ENCODE measurements around the gene ICE2. TPM values are rescaled to one million over a fixed set of nuclear protein-coding genes. Genes with fewer than 3 reads are reported as not detected.

The ICE2 gene
- total and polyA plus RNA-seq, 2 experiments from 2014 or later = 64.2 to 64.3 TPM

DNA sequence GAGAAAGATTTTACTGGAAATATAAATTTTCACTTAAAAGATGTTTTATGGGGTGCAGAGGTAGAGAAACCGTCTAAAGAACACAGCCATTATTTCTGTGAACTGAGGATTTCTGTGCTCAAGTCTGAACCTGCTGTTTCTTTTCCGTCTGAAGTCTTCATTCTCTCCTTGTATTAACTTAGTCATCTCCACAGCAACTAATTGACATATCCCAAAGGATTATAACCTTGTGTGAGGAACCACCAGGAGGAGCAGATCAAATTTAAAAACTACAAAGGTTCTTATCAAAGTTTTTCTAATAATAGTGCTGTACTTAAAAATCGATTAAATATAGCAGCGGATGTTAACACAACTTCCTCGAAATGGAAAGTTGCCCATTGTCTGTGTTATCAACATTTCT lies 31.1 kb upstream of the ICE2 start:
- H3K36me3 Mint-ChIP-seq (ENCODE audit: low read depth) = no peaks in the 10 kb centered on the region; the same call in 2 of the 3 replicates
- DNase-seq (ENCODE audit: low spot score) (no peak), ATAC-seq (no peak)
- H3K4me1 Mint-ChIP-seq = peaks cover 5% of the 10 kb centered on the region; the same call in 1 of the 3 replicates
- TF ChIP-seq NANOG (IDR thresholded peaks at IDR 0.05; ENCODE audit: borderline replicate concordance) = no peak
- no peaks in the 10 kb centered on the region for H3K9me2 ChIP-seq (ENCODE audit: insufficient read depth)
- H3K4me3 ChIP-seq = no peak overlapping the region
- no peaks in the 10 kb centered on the region for H3K27me3 ChIP-seq (ENCODE audit: insufficient read depth)
- peaks cover 1% of the 10 kb centered on the region for H3K27me3 Mint-ChIP-seq (ENCODE audit: insufficient read depth, low read depth, poor library complexity)
- no peak overlapping the region for H3K27ac Mint-ChIP-seq
- no peak overlapping the region for H3K4me3 Mint-ChIP-seq
- no peaks in the 10 kb centered on the region for H3K4me1 ChIP-seq (ENCODE audit: insufficient read depth)
- H3K9me3 Mint-ChIP-seq = no peaks in the 10 kb centered on the region
- H3K4me2 ChIP-seq = no peak overlapping the region
- H2AFZ ChIP-seq = no peak overlapping the region
- no peaks in the 10 kb centered on the region for H3F3A ChIP-seq (replicated peaks; ENCODE audit: low read depth)
- no peak overlapping the region for H3K27ac ChIP-seq (ENCODE audit: low read depth)
- H3K36me3 ChIP-seq (ENCODE audit: insufficient read depth) = no peaks in the 10 kb centered on the region
- H4K20me1 ChIP-seq (replicated peaks; ENCODE audit: insufficient read depth) = no peaks in the 10 kb centered on the region
- H3K79me2 ChIP-seq (replicated peaks; ENCODE audit: insufficient read depth) = no peaks in the 10 kb centered on the region

DNA sequence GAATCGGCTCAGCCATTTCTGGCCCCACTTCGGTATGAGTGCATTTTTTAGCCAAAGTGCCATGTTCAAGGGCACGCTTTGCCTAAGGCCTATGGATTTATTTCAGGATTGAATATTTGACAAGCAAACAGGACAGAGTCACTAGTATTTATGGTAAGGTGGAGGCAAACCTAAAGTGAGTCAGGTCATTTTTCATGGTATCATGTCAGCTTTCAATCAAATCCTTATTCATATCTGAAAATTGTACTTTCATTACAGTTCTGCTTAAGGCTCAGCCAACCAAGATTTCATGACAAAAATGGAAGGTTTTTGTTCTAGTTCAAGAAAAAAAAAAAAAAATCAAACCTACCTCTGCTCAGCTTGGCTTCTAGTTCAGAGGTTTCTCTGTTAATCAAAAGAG lies 30.5 kb upstream of the ICE2 start:
- H3K36me3 Mint-ChIP-seq (ENCODE audit: low read depth) = no peaks in the 10 kb centered on the region; the same call in 2 of the 3 replicates
- TF ChIP-seq JUNB (IDR thresholded peaks at IDR 0.05; ENCODE audit: unreplicated experiment) = no peak
- no peak for ATAC-seq

DNA sequence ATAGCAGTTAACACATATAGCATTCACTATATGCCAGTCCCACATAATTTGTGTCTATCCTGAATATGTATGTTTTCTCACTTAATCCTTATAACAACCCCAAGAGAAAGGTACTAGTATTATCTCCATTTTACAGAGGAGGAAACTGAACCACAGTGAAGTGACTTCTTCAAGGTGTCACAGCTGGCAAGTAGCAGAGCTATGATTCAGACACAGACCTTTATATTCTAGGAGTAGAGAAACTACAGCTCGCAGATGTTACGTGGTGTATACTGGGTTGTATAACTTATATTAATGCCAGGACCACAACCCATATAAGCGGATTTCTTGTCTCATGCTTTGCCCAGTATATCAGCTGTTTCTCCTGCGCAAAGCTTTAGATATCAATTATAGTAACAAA lies 29.5 kb upstream of the ICE2 start:
- no peaks in the 10 kb centered on the region for H3K9me2 ChIP-seq (ENCODE audit: insufficient read depth)
- Mint-ChIP-seq H3K4me1 (peaks cover 2% of the 10 kb centered on the region; the same call in 1 of the 3 replicates), H3K9me3 (no peaks in the 10 kb centered on the region), H3K4me3 (no peak overlapping the region), H3K27me3 (ENCODE audit: insufficient read depth, low read depth, poor library complexity) (peaks cover 1% of the 10 kb centered on the region), H3K27ac (no peak overlapping the region), H3K36me3 (ENCODE audit: low read depth) (no peaks in the 10 kb centered on the region; the same call in 2 of the 3 replicates)
- H3K4me1 ChIP-seq (ENCODE audit: insufficient read depth) = no peaks in the 10 kb centered on the region
- no peaks in the 10 kb centered on the region for H3K36me3 ChIP-seq (ENCODE audit: insufficient read depth)
- H2AFZ ChIP-seq = no peak overlapping the region
- ATAC-seq (no peak), DNase-seq (ENCODE audit: low spot score) (no peak)
- H3K4me2 ChIP-seq = no peak overlapping the region
- no peaks in the 10 kb centered on the region for H4K20me1 ChIP-seq (replicated peaks; ENCODE audit: insufficient read depth)
- H3F3A ChIP-seq (replicated peaks; ENCODE audit: low read depth) = no peaks in the 10 kb centered on the region
- no peak overlapping the region for H3K27ac ChIP-seq (ENCODE audit: low read depth)
- no peak overlapping the region for H3K4me3 ChIP-seq
- H3K79me2 ChIP-seq (replicated peaks; ENCODE audit: insufficient read depth) = no peaks in the 10 kb centered on the region
- H3K27me3 ChIP-seq (ENCODE audit: insufficient read depth) = no peaks in the 10 kb centered on the region
- TF ChIP-seq, protein P1, sequence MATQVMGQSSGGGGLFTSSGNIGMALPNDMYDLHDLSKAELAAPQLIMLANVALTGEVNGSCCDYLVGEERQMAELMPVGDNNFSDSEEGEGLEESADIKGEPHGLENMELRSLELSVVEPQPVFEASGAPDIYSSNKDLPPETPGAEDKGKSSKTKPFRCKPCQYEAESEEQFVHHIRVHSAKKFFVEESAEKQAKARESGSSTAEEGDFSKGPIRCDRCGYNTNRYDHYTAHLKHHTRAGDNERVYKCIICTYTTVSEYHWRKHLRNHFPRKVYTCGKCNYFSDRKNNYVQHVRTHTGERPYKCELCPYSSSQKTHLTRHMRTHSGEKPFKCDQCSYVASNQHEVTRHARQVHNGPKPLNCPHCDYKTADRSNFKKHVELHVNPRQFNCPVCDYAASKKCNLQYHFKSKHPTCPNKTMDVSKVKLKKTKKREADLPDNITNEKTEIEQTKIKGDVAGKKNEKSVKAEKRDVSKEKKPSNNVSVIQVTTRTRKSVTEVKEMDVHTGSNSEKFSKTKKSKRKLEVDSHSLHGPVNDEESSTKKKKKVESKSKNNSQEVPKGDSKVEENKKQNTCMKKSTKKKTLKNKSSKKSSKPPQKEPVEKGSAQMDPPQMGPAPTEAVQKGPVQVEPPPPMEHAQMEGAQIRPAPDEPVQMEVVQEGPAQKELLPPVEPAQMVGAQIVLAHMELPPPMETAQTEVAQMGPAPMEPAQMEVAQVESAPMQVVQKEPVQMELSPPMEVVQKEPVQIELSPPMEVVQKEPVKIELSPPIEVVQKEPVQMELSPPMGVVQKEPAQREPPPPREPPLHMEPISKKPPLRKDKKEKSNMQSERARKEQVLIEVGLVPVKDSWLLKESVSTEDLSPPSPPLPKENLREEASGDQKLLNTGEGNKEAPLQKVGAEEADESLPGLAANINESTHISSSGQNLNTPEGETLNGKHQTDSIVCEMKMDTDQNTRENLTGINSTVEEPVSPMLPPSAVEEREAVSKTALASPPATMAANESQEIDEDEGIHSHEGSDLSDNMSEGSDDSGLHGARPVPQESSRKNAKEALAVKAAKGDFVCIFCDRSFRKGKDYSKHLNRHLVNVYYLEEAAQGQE (IDR thresholded peaks at IDR 0.05; ENCODE audit: unreplicated experiment) = no peak
- TF ChIP-seq STAT1 (IDR thresholded peaks at IDR 0.05; ENCODE audit: unreplicated experiment) (no peak), ZNF331 (CRISPR knock-in tag; IDR thresholded peaks at IDR 0.05; ENCODE audit: low read depth) (no peak), POLR2AphosphoS5 (IDR thresholded peaks at IDR 0.05; ENCODE audit: low read depth) (no peak), EZH2phosphoT487 (IDR thresholded peaks at IDR 0.05; ENCODE audit: unreplicated experiment) (no peak), NANOG (IDR thresholded peaks at IDR 0.05; ENCODE audit: borderline replicate concordance) (no peak), CREB1 (CRISPR knock-in tag; IDR thresholded peaks at IDR 0.05; ENCODE audit: low read depth) (no peak), JUNB (IDR thresholded peaks at IDR 0.05; ENCODE audit: unreplicated experiment) (no peak)
- TF ChIP-seq, protein P2, sequence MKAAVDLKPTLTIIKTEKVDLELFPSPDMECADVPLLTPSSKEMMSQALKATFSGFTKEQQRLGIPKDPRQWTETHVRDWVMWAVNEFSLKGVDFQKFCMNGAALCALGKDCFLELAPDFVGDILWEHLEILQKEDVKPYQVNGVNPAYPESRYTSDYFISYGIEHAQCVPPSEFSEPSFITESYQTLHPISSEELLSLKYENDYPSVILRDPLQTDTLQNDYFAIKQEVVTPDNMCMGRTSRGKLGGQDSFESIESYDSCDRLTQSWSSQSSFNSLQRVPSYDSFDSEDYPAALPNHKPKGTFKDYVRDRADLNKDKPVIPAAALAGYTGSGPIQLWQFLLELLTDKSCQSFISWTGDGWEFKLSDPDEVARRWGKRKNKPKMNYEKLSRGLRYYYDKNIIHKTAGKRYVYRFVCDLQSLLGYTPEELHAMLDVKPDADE (IDR thresholded peaks at IDR 0.05) = no peak

More for the DNA sequence above, 30.5 kb upstream of the ICE2 start:
- H3K27me3 Mint-ChIP-seq (ENCODE audit: insufficient read depth, low read depth, poor library complexity) = peaks cover 1% of the 10 kb centered on the region
- no peak overlapping the region for H3K4me3 Mint-ChIP-seq
- Histone ChIP-seq H3K4me1 (ENCODE audit: insufficient read depth) (no peaks in the 10 kb centered on the region), H4K20me1 (replicated peaks; ENCODE audit: insufficient read depth) (no peaks in the 10 kb centered on the region), H3K27me3 (ENCODE audit: insufficient read depth) (no peaks in the 10 kb centered on the region), H3K27ac (ENCODE audit: low read depth) (no peak overlapping the region), H3K79me2 (replicated peaks; ENCODE audit: insufficient read depth) (no peaks in the 10 kb centered on the region), H3K9me2 (ENCODE audit: insufficient read depth) (no peaks in the 10 kb centered on the region), H3K4me3 (no peak overlapping the region), H3K36me3 (ENCODE audit: insufficient read depth) (no peaks in the 10 kb centered on the region), H2AFZ (no peak overlapping the region), H3K4me2 (no peak overlapping the region), H3F3A (replicated peaks; ENCODE audit: low read depth) (no peaks in the 10 kb centered on the region)
- peaks cover 5% of the 10 kb centered on the region; the same call in 1 of the 3 replicates for H3K4me1 Mint-ChIP-seq
- H3K27ac Mint-ChIP-seq = peak overlapping the region; percentile 74
- no peak for DNase-seq (ENCODE audit: low spot score)
- no peaks in the 10 kb centered on the region for H3K9me3 Mint-ChIP-seq

Data from GM23338 (cell line).